CD4-positive, alpha-beta T cell (primary cell): ENCODE results near the gene ZYG11B. TPM values are rescaled to one million over a fixed set of nuclear protein-coding genes. Genes with fewer than 3 reads are reported as not detected.
"Not testable (repeated sequence)": the region's sequence is repeated elsewhere in the genome, so short reads cannot be mapped to it uniquely, and the experiment has no call there.

Source experiments
- ATAC-seq: fragments of 200-7000 bp; cut with Tn5 transposase; one replicate; pipeline ENCODE4 v1.10.0; 2022; ENCODE audit warnings: mild to moderate bottlenecking; ENCODE audit not compliant: poor library complexity
- CTCF ChIA-PET: fragments of 350-600 bp; sonication (Branson Sonifier 250); formaldehyde crosslinking; loops from one replicate; lab custom pipeline; 2021; ENCODE audit warnings: antibody characterized with exemption, inconsistent platforms; lab: Charles Lee
- POLR2A ChIA-PET: fragments of 350-600 bp; sonication (Branson Sonifier 250); formaldehyde crosslinking; loops from one replicate; lab custom pipeline; 2021; ENCODE audit warnings: antibody characterized with exemption, inconsistent platforms; lab: Charles Lee
- DNase-seq, 14 experiments: peaks; one replicate each; pipeline ENCODE4 v3.0.0-alpha.2; 2013 to 2020; ENCODE audit warnings: mixed read lengths in 2 of 14
- H3K27ac ChIP-seq, 2 donors: one replicate each; pipeline versions ENCODE4 v1.5.1 to v1.7.0; 2013; ENCODE audit warnings: low read length in 2 of 2, low read depth in 1 of 2, mild to moderate bottlenecking in 1 of 2
- H3K27me3 ChIP-seq, 2 experiments: 1 replicate in 1 of 2; 2 replicates in 1 of 2; pipeline versions ENCODE4 v1.6.1 to v1.7.0; 2013; ENCODE audit warnings: low read length in 2 of 2, control low read depth in 1 of 2, mild to moderate bottlenecking in 1 of 2, moderate library complexity in 1 of 2; ENCODE audit not compliant: insufficient read depth in 2 of 2, control insufficient read depth in 1 of 2
- H3K36me3 ChIP-seq: one replicate; pipeline ENCODE4 v1.6.1; 2013; ENCODE audit warnings: low read length, control low read depth; ENCODE audit not compliant: insufficient read depth
- H3K4me1 ChIP-seq: one replicate; pipeline ENCODE4 v1.6.1; 2013; ENCODE audit warnings: low read length, control low read depth; ENCODE audit not compliant: insufficient read depth
- H3K4me3 ChIP-seq: one replicate; pipeline ENCODE4 v1.5.1; 2013; ENCODE audit warnings: mild to moderate bottlenecking, low read length, moderate library complexity
- H3K9me3 ChIP-seq, 2 experiments: 1 replicate in 1 of 2; 2 replicates in 1 of 2; pipeline versions ENCODE4 v1.6.1 to v1.7.0; 2013; ENCODE audit warnings: low read length in 2 of 2, mild to moderate bottlenecking in 2 of 2, control low read depth in 1 of 2, moderate library complexity in 1 of 2; ENCODE audit not compliant: control insufficient read depth in 1 of 2, insufficient read depth in 1 of 2
- H3K27ac Mint-ChIP-seq: one replicate; pipeline ENCODE4 v1.8.0; 2020; ENCODE audit warnings: mixed read lengths
- H3K27me3 Mint-ChIP-seq: one replicate; pipeline ENCODE4 v1.8.0; 2021; ENCODE audit warnings: mixed read lengths
- H3K36me3 Mint-ChIP-seq: one replicate; pipeline ENCODE4 v1.8.0; 2021; ENCODE audit warnings: low read depth, mixed read lengths
- H3K4me1 Mint-ChIP-seq: one replicate; pipeline ENCODE4 v1.8.0; 2021; ENCODE audit warnings: low read depth, mixed read lengths
- H3K4me3 Mint-ChIP-seq: one replicate; pipeline ENCODE4 v1.8.0; 2020; ENCODE audit warnings: mild to moderate bottlenecking, mixed read lengths
- H3K9me3 Mint-ChIP-seq: one replicate; pipeline ENCODE4 v1.8.0; 2020; ENCODE audit warnings: mixed read lengths
- intact Hi-C, 2 experiments: fragments of 100-400 bp; cut with DNase I in 1 of 2; cut with micrococcal nuclease in 1 of 2; formaldehyde crosslinking; loops; one replicate each; pipeline versions ENCODE4 v1.15.1 to v1.9.0; 2023 to 2025; cut with DNase I, micrococcal nuclease
- total RNA-seq, 174 experiments: library from RNA in 2 of 174; stranded (reverse) in 2 of 174; gene quantifications; one replicate each; pipeline ENCODE4 v1.2.3 and lab custom pipeline; 2021 to 2026
- TF ChIP-seq, protein P1 (sequence below): fragments of 200-600 bp; IDR thresholded peaks from one replicate; pipeline ENCODE4 v1.8.0; 2022; ENCODE audit warnings: antibody characterized with exemption, mild to moderate bottlenecking

Gene ZYG11B
- total RNA-seq, 2 experiments from 2014 or later = 14.1 to 16.1 TPM

DNA sequence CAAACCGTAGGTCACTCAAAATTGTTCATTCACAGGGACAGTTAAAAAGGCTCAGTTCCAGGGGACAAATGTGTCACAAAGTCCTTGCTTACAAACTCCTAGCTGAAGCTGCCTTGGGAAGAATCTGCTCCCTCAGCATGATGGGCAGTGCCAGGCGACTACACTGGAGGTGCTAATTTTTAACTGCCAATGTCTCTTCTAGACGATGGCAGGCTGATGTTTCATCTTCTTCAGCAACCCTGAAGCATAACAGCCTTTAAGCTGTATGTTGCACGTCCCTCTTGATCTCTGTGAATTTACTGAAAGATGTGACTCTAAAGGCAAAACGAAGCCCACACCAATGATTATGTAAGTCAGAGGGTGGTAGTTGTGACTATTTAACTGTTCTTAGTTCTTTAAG is 39.4 kb upstream of the ZYG11B start:
- TF ChIP-seq, protein P1, sequence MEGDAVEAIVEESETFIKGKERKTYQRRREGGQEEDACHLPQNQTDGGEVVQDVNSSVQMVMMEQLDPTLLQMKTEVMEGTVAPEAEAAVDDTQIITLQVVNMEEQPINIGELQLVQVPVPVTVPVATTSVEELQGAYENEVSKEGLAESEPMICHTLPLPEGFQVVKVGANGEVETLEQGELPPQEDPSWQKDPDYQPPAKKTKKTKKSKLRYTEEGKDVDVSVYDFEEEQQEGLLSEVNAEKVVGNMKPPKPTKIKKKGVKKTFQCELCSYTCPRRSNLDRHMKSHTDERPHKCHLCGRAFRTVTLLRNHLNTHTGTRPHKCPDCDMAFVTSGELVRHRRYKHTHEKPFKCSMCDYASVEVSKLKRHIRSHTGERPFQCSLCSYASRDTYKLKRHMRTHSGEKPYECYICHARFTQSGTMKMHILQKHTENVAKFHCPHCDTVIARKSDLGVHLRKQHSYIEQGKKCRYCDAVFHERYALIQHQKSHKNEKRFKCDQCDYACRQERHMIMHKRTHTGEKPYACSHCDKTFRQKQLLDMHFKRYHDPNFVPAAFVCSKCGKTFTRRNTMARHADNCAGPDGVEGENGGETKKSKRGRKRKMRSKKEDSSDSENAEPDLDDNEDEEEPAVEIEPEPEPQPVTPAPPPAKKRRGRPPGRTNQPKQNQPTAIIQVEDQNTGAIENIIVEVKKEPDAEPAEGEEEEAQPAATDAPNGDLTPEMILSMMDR = no peak
- peaks cover 0 to 4% of the 10 kb centered on the region in 2 experiments for H3K9me3 ChIP-seq
- no peak overlapping the region for H3K27ac ChIP-seq
- Mint-ChIP-seq H3K9me3 (no peaks in the 10 kb centered on the region), H3K36me3 (peaks cover 29% of the 10 kb centered on the region), H3K27me3 (no peaks in the 10 kb centered on the region), H3K27ac (no peak overlapping the region), H3K4me1 (peaks cover 9% of the 10 kb centered on the region), H3K4me3 (no peak overlapping the region)
- ATAC-seq (no peak), DNase-seq (no peak)
- no peak overlapping the region for H3K4me3 ChIP-seq
- POLR2A ChIA-PET = interaction anchor here (0.5 to 1.9 kb wide), 13 partner anchors 16 to 600 kb away, joined by 3 to 8 read pairs (median 3); partner anchors contain the start of genes CC2D1B, ORC1, PRPF38A and SHISAL2A
- H3K4me1 ChIP-seq = peaks cover 9% of the 10 kb centered on the region
- peaks cover 18% of the 10 kb centered on the region for H3K36me3 ChIP-seq
- H3K27me3 ChIP-seq = no peaks in the 10 kb centered on the region
- intact Hi-C loops = loop anchor here (1.0 to 10.0 kb wide), 12 partner anchors 50 to 790 kb away; partner anchors contain the start of genes ORC1 (in 2 of the 2), PRPF38A (in 2 of the 2), TUT4 (in 2 of the 2) and ZFYVE9 (in 2 of the 2)
- CTCF ChIA-PET = interaction anchor here (0.6 to 2.0 kb wide), 26 partner anchors 11 to 790 kb away, joined by 3 to 8 read pairs (median 4); partner anchors contain the start of genes COA7, ORC1, PRPF38A and SHISAL2A

DNA sequence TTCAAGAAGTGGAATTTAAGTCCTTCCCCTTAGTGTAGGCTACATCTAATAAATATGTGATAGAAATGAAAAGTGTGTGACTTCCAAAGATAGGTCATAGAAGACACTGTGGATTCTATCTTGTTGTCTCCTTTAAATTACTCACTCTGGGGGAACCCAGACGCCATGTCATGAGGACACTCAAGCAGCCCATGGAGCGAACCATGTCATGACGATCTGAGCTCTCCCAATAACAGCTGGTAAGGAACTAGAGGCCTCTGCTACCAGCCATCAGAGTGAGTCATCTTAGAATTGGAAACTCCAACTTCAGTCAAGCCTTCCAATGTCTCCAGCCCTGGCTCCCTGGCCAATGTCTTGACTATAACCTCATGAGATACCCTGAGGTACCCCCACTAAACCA is 34.4 kb upstream of the ZYG11B start:
- Mint-ChIP-seq H3K36me3 (peaks cover 20% of the 10 kb centered on the region), H3K4me1 (no peaks in the 10 kb centered on the region), H3K27me3 (no peaks in the 10 kb centered on the region), H3K27ac (no peak overlapping the region), H3K4me3 (no peak overlapping the region), H3K9me3 (no peaks in the 10 kb centered on the region)
- DNase-seq (peak in 1 of 14 experiments; percentile 35), ATAC-seq (no peak)
- TF ChIP-seq, protein P1 = no peak
- intact Hi-C loops = no loop called here
- Histone ChIP-seq H3K27ac (no peak overlapping the region), H3K27me3 (no peaks in the 10 kb centered on the region), H3K4me1 (no peaks in the 10 kb centered on the region), H3K9me3 (no peaks in the 10 kb centered on the region), H3K4me3 (no peak overlapping the region), H3K36me3 (peaks cover 26% of the 10 kb centered on the region)
- CTCF ChIA-PET = no interaction called here
- POLR2A ChIA-PET = interaction anchor here (0.6 kb wide), 1 partner anchor 12 kb away, joined by 3 read pairs; no protein-coding TSS in a partner anchor

DNA sequence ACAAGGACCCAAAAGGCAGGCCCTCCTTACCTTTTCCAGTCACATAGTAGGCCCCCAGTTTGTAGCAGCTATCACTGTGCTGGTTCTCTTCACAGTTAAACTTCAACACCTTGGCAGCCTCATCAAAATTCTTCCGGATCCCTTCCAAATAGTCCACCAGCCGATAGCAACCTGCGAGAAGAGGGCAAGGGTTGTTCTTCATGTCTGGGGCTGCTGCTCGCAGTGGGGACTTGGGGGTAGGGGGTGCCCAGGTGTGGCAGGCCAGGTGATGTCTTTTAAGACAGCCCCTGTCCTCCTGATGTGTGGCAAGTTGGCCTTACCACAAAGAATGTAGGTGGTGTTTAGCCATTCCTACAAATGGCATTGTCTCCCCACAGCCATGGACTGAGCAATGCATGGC is 33.6 kb upstream of the ZYG11B start:
- DNase-seq = no peak

DNA sequence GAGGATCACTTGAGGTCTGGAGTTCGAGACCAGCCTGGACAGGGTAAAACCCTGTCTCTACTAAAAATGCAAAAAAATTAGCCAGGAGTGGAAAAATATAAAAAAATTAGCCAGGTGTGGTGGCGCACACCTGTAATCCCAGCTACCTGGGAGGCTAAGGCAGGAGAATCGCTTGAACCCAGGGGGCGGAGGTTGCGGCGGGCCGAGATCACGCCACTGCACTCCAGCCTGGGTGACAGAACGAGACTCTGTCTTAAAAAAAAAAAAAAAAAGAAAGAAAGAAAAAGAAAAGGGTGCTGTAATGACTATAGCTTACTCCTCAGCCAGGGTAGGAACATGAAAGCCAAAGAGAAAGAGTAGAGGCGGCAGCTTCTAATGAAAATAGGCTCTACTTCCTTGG is 32.9 kb upstream of the ZYG11B start:
- peaks cover 17% of the 10 kb centered on the region for H3K36me3 Mint-ChIP-seq
- intact Hi-C loops, H3K27ac Mint-ChIP-seq, DNase-seq, H3K27me3 Mint-ChIP-seq, H3K4me3 ChIP-seq, POLR2A ChIA-PET, H3K27ac ChIP-seq, H3K4me1 Mint-ChIP-seq, H3K4me3 Mint-ChIP-seq, H3K9me3 ChIP-seq, H3K27me3 ChIP-seq, ATAC-seq, H3K9me3 Mint-ChIP-seq: not testable (repeated sequence)
- CTCF ChIA-PET = interaction anchor here (0.7 kb wide), 1 partner anchor 807 kb away, joined by 3 read pairs; no protein-coding TSS in a partner anchor
- peaks cover 13% of the 10 kb centered on the region for H3K4me1 ChIP-seq
- peaks cover 17% of the 10 kb centered on the region for H3K36me3 ChIP-seq

More for the DNA sequence above, 33.6 kb upstream of the ZYG11B start:
- Mint-ChIP-seq H3K27ac (no peak overlapping the region), H3K4me3 (no peak overlapping the region), H3K4me1 (peaks cover 6% of the 10 kb centered on the region), H3K27me3 (no peaks in the 10 kb centered on the region), H3K36me3 (peaks cover 14% of the 10 kb centered on the region), H3K9me3 (no peaks in the 10 kb centered on the region)
- Histone ChIP-seq H3K27ac (no peak overlapping the region), H3K27me3 (no peaks in the 10 kb centered on the region), H3K4me3 (no peak overlapping the region), H3K9me3 (no peaks in the 10 kb centered on the region), H3K4me1 (peaks cover 8% of the 10 kb centered on the region), H3K36me3 (peaks cover 21% of the 10 kb centered on the region)
- intact Hi-C loops = no loop called here
- no peak for ATAC-seq
- CTCF ChIA-PET = no interaction called here
- POLR2A ChIA-PET = interaction anchor here (0.6 kb wide), 1 partner anchor 11 kb away, joined by 3 read pairs; no protein-coding TSS in a partner anchor
- TF ChIP-seq, protein P1 = no peak
